ENCODE results near the gene JARID2.
"Not testable (repeated sequence)": the region's sequence is repeated elsewhere in the genome, so short reads cannot be mapped to it uniquely, and the experiment has no call there.

The JARID2 gene

DNA sequence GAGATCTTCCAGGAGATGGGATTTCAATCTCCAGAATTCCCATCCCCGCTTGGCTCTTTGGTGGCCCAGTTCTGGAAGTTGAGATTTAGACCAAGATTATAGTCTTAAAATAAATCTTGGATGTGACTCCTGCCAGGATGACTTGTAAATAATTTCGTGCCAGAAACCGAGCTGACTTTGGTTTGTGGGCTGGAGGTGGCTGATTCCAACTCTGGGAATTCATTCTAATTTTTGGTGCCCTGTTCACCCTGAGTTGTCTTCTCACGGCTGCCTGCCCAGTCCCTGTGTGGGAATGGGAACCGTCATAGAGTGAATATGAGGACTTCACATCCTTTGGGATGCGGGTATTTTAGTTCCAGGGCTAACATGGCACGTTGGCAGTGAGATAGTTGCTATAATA lies 64.8 kb downstream of the JARID2 start:
- DNase-seq (ENCODE audit: low read depth), result no peak

DNA sequence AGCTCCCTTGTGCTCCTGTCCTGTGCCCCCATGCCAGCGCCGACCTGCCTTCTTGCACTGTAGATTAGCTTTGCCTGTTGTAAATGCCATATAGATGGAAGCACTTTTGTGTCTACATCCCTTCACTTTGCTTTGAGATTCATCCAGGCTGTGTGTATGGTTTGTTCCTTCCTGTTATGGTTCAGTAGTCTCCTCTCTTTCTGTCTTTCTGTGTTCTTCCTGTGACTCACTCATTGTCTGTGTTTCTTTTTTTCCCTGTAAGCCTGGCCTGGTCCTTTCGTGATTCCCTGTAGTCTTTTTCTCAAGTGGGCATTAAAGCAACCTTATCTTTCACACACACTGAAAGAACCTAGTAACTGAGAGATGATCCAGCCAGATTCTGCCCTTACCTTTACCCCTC lies 66.6 kb downstream of the JARID2 start:
- peak; percentile 28 for DNase-seq (ENCODE audit: low read depth)

DNA sequence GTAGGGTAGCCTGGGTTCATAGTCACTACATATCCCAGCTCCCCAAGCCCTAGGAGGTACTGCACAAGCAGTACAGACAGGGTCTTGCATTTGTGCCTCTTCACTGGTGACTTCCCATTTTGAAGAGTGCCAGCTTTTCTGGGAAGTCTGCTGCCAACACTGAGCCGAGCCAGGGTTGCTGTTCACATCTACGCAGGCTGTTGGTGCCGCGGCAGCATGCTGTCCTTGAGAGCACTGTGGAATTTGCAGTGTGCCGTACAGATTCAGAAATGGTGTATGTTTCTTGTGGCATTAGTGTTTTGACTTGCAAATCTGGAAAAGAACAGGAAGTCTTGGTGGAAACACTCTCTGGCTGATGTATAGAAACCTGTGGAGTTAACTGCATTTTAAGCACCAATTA lies 67.5 kb downstream of the JARID2 start:
- DNase-seq (ENCODE audit: low read depth), result no peak

DNA sequence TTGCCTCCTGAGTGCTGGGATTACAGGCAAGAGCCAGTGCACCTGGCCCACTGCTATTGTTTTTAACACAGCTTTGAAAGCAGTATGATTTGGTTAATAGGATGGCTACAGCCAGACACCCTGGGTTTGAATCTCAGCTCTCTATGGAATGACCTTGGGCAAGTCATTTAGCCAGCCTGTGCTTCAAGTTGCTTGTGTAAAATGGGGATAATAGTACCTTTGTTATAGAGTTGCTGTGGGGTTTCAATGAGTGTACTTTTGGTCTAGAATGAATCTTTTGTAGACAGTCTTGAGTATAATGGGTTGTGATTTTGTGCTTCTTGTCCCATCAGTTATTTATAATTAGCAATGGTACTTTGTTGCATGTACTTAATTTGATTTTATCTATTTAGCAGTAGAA lies 70.9 kb downstream of the JARID2 start:
- DNase-seq (ENCODE audit: low read depth), result no peak

GRCh38 chr6:15317251-15317650 lies 71.4 kb downstream of the JARID2 start:
- no peak for DNase-seq (ENCODE audit: low read depth)

GRCh38 chr6:15317934-15318902 lies 72.3 kb downstream of the JARID2 start:
- no peak for DNase-seq (ENCODE audit: low read depth)

- DNase-seq (ENCODE audit: low read depth), result no peak
These were observed 73.8 kb downstream of the JARID2 start for GRCh38 chr6:15319677-15320076.

DNA sequence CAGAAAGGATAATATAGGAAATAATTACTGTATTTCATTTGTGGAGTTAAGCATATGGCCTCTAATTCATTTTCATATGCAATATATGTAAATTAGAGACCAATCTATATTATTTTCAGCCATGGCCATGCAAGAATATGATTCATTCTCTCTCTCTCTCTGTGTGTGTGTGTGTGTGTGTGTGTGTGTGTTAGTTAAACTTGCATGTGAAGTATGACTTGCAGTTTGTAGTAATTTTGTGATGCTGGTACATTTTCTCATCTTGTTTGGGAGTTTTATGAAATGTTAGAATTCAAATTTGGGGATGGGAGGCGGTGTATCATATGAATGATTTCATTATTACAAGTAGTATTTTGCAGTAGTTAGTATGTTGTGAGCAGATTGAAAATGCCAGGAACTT lies 74.8 kb downstream of the JARID2 start:
- peak; percentile 54 for DNase-seq (ENCODE audit: low read depth)

GRCh38 chr6:15322184-15322583 lies 76.3 kb downstream of the JARID2 start:
- no peak for DNase-seq (ENCODE audit: low read depth)

GRCh38 chr6:15322781-15323536 lies 77.1 kb downstream of the JARID2 start:
- DNase-seq (ENCODE audit: low read depth), result no peak

DNA sequence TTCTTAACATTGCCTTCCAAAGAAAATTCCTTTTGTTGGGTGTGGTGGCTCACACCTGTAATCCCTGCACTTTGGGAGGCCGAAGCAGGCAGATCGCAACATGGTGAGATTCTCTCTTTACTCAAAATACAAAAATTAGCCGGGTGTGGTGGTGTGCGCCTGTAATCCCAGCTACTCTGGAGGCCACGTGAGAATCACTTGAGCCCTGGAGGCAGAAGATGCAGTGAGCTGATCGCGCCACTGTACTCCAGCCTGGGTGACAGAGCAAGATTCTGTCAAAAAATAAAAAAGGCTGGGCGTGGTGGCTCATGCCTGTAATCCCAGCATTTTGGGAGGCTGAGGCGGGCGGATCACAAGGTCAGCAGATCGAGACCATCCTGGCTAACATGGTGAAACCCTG lies 77.7 kb downstream of the JARID2 start:
- DNase-seq (ENCODE audit: low read depth), result not testable (repeated sequence)

DNA sequence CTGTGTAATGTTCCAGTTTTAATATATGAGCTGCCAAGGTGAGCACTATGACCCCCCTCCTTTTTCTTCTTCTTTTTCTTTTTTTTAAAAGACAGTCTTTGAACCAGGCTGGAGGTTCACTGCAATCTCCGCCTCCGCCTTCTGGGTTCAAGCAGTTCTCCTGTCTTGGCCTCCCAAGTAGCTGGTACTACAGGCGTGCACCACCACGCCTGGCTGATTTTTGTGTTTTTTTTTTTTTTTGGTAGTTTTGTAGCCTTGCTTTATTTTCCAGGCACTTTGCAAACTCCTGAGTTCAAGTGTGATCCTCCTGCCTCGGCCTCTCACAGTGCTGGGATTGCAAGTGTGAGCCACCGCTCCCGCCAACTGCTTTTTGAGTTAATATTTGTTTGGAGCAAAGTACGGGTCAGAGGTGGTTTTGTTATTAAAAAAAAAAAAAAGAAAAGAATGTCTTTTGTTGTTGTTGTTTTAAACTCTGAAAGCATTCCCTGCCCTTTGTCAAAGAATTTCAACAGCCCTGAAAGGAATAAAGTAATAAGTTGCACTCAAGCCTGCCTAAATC lies 78.6 kb downstream of the JARID2 start:
- DNase-seq (ENCODE audit: low read depth), result no peak

- no peak for DNase-seq (ENCODE audit: low read depth)
These were observed 79.7 kb downstream of the JARID2 start for GRCh38 chr6:15325540-15325955.

DNA sequence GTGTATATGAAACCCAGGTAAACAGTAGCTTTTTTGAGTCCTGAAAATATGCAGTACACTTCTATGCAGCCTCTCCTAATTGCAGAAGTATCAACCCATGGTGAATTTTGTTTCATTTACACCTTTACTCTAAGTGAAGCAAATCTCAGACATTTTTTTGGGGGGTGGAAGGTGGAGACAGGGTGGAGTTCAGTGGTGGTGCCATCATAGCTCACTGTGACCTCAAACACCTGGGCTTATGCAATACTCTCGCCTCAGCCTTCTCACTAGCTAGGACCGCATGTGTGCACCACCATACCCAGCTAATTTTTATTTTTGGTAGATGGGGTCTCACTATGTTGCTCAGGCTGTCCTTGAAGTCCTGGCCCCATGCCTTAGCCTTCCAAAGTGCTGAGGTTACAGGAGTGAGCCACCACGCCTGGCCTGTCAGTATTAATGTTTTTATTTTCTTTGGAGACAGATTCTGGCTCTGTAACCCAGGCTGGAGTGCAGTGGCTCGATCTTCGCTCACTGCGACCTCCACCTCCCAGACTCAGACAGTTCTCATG lies 80.3 kb downstream of the JARID2 start:
- DNase-seq (ENCODE audit: low read depth), result no peak

DNA sequence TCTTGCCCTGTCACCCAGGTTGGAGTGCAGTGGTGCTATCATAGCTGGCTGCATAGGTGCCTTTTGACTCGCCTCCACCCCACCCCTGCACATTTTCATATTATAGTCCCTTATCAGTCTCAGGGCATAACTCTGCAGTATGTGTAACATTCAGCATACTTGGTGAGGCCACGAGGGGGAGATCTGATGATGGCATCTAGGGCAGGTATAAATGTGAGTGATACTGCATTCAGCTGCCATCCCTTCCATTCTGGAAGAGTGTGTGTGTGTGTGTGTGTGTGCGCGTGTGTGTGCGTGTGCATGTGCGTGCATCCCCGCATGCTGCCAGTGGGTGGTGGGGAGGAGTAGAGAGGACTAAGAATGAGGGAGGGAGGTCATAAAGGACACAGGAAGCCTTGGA lies 81.4 kb downstream of the JARID2 start:
- peak; percentile 55 for DNase-seq (ENCODE audit: low read depth)

GRCh38 chr6:15329197-15329671 lies 83.4 kb downstream of the JARID2 start:
- peak; percentile 90 for DNase-seq (ENCODE audit: low read depth)

DNA sequence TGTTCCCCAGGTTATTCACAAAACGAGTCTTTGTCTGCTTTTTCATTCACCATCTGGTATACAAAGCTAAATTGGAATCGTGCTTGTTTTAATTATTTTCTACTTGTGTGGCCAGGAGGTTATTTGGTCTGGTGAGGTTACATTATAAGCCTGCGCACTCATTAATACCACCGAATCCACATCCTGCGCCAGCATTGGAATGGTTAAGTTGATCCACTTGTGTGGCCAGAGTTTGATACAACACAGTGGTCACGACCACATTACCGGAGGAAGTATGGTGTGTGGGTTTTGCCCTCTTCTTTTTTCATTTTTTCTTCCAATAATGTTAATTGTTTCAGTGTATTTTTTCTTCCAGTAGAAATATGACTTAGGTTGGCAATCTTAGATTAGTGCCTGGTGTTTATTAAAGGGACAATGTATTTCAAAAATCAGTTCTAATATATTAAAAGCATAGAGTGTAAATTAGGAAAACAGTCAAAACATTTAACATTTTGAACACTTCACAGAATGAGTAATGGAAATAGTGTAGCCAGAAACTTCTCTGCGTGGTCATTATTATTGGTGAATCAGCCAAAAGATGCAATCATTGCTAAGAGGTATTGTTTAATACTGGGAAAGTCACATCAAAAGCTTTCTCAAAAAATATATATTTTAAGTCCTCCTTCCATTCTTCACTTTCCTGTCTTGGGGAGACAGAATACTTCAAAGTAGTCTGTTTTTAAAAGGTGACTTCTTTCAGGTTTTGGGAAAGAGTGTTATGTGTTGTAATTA lies 84.5 kb downstream of the JARID2 start:
- DNase-seq (ENCODE audit: low read depth), result no peak

- peak; percentile 34 for DNase-seq (ENCODE audit: low read depth)
These were observed 85.3 kb downstream of the JARID2 start for GRCh38 chr6:15331143-15331542.

GRCh38 chr6:15331629-15332251 lies 85.9 kb downstream of the JARID2 start:
- no peak for DNase-seq (ENCODE audit: low read depth)

- no peak for DNase-seq (ENCODE audit: low read depth)
These were observed 86.6 kb downstream of the JARID2 start for GRCh38 chr6:15332446-15332845.

DNA sequence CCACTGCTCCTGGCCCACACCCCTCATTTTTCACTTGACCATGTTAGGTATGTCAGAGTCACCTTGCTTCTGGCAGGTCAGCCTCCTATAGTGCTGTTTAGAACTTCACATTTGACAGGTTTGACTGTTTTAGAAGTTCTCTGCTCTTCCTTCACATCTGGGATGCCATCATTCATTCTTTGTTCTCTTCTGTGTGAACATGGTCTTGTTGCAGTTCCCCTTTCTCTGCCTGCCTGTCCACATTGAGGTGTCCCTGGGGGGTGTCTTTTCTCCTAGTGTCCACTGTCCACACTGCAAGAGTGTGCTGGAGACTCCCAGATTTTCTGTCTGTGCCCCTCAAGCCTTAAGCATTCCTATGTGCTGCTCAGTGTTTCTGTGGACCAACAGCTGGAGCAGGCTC lies 89.5 kb downstream of the JARID2 start:
- DNase-seq (ENCODE audit: low read depth), result no peak
